ENCODE data around the gene GRK3. TPM values are rescaled to one million over a fixed set of nuclear protein-coding genes. Genes with fewer than 3 reads are reported as not detected.

The GRK3 gene
- total RNA-seq, 1 donor from 2014 or later: 3.8 TPM

- Histone ChIP-seq H3K4me3 (peak within 1 kb of the TSS; percentile 71), H3K27ac (replicated peaks) (peak within 1 kb of the TSS; percentile 91)
These were observed 177.5 kb downstream of the GRK3 start, which contains the start of gene MYO18B for GRCh38 chr22:25741692-25742626. TSS of gene MYO18B (plus strand) at chr22:25742188. CDS start at chr22:25761093, 18,905 bp downstream.

DNA sequence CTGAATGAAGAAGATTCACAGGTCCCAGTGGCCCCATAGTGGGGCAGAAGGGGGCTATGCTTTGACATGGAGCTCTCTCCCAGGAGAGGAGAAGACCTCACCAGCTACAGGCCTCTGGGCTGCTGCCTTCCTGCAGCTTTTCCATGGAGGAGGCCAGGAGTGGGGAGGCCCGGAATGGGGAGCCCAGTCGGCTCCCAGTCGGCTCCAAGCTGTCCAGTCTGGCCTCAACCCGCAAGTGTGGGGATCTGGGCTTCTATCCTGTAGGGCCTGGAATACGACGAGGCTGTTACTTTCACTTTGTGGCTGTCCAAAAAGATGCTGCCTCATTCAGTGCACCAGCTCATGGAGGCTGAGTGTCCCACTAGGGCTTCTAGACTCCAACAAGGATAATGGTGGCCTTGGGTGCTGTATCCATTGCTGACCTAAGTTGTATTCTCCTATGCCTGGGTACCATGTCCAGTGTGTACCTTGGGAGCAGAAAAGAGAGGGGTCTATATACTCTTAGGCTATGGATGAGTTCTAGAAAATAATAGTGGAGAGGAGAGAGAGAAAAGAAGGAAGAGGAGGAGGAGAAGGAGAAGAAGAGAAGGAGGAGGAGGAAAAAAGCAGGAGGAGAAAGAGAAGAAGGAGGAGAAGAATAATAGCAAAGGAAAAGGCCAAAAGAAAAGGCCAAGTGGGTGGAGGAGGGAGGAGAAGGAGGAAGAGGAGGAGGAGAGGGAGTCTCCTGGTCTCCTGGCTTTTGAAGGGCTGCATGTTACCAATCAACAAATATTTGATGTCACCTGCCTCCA is 178.6 kb downstream of the GRK3 start:
- TF ChIP-seq, protein P1, sequence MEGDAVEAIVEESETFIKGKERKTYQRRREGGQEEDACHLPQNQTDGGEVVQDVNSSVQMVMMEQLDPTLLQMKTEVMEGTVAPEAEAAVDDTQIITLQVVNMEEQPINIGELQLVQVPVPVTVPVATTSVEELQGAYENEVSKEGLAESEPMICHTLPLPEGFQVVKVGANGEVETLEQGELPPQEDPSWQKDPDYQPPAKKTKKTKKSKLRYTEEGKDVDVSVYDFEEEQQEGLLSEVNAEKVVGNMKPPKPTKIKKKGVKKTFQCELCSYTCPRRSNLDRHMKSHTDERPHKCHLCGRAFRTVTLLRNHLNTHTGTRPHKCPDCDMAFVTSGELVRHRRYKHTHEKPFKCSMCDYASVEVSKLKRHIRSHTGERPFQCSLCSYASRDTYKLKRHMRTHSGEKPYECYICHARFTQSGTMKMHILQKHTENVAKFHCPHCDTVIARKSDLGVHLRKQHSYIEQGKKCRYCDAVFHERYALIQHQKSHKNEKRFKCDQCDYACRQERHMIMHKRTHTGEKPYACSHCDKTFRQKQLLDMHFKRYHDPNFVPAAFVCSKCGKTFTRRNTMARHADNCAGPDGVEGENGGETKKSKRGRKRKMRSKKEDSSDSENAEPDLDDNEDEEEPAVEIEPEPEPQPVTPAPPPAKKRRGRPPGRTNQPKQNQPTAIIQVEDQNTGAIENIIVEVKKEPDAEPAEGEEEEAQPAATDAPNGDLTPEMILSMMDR (IDR thresholded peaks at IDR 0.05; ENCODE audit: borderline replicate concordance): no peak
- Histone ChIP-seq H3K27ac (replicated peaks) (peak overlapping the region; percentile 91), H3K27me3 (ENCODE audit: low read depth) (no peaks in the 10 kb centered on the region), H3K4me1 (peaks cover 38% of the 10 kb centered on the region), H3K4me3 (peak overlapping the region; percentile 71), H3K36me3 (no peaks in the 10 kb centered on the region), H3K9me3 (replicated peaks) (no peaks in the 10 kb centered on the region)
- no peak for DNase-seq
- intact Hi-C loops (cut with micrococcal nuclease): no loop called here

More at GRCh38 chr22:25741692-25742626, 177.5 kb downstream of the GRK3 start, which contains the start of gene MYO18B:
- peak; percentile 79 for DNase-seq
- H3K36me3 ChIP-seq: no peaks in the 10 kb centered on the region
- TF ChIP-seq, protein P1 (IDR thresholded peaks at IDR 0.05; ENCODE audit: borderline replicate concordance): no peak
- H3K27me3 ChIP-seq (ENCODE audit: low read depth): no peaks in the 10 kb centered on the region
- peaks cover 26% of the 10 kb centered on the region for H3K4me1 ChIP-seq
- intact Hi-C loops (cut with micrococcal nuclease): no loop called here
- H3K9me3 ChIP-seq (replicated peaks): no peaks in the 10 kb centered on the region

DNA sequence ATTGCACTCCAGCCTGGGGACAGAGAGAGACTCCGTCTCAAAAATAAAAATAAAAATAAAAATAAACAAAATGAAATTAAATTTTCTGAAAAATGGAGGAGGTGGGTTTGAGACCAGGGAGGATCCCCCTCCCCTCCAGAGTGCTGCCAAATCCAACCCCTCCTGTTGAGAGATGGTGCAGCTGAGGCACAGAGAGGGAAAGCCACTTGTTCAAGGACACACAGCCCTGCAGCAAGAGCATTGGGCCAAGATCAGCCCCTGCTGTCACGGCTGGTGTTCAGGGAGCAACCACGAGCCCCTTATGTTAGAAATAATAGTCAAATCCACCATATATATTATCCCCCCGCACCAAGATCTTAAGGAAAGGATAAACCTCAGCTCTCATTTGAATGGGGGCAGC is 180.2 kb downstream of the GRK3 start:
- TF ChIP-seq, protein P1 (IDR thresholded peaks at IDR 0.05; ENCODE audit: borderline replicate concordance): no peak
- no peak for DNase-seq
- Histone ChIP-seq H3K4me3 (peak overlapping the region; percentile 71), H3K27me3 (ENCODE audit: low read depth) (no peaks in the 10 kb centered on the region), H3K36me3 (no peaks in the 10 kb centered on the region), H3K9me3 (replicated peaks) (no peaks in the 10 kb centered on the region), H3K4me1 (peaks cover 54% of the 10 kb centered on the region), H3K27ac (replicated peaks) (peak overlapping the region; percentile 74)
- intact Hi-C loops (cut with micrococcal nuclease): no loop called here

GRCh38 chr22:25745341-25746011 is 181.0 kb downstream of the GRK3 start:
- DNase-seq: no peak
- Histone ChIP-seq H3K36me3 (no peaks in the 10 kb centered on the region), H3K27me3 (ENCODE audit: low read depth) (no peaks in the 10 kb centered on the region), H3K9me3 (replicated peaks) (no peaks in the 10 kb centered on the region), H3K4me1 (peaks cover 61% of the 10 kb centered on the region), H3K27ac (replicated peaks) (peak overlapping the region; percentile 74), H3K4me3 (peak overlapping the region; percentile 71)
- intact Hi-C loops (cut with micrococcal nuclease): no loop called here
- TF ChIP-seq, protein P1 (IDR thresholded peaks at IDR 0.05; ENCODE audit: borderline replicate concordance): no peak

DNA sequence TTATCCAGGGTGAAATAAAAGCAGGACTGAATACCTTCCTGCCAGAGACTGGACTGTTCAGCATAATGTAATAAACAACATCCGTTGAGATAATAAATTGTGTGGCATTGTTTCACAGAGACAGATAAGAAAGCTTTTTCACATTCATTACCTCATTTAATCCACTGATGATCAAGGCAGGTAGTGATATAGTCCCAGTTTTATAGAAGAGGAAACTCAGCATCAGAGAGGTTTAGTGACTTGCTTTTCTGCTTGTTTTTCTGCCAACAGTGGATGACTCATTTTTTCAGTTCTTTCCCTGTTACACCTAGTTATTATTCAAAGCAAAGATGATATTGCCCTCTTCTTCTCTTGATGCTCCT is 181.5 kb downstream of the GRK3 start:
- Histone ChIP-seq H3K27ac (replicated peaks) (peak overlapping the region; percentile 74), H3K27me3 (ENCODE audit: low read depth) (no peaks in the 10 kb centered on the region), H3K4me3 (peak overlapping the region; percentile 71), H3K9me3 (replicated peaks) (no peaks in the 10 kb centered on the region), H3K4me1 (peaks cover 67% of the 10 kb centered on the region), H3K36me3 (no peaks in the 10 kb centered on the region)
- no peak for DNase-seq
- intact Hi-C loops (cut with micrococcal nuclease): no loop called here
- TF ChIP-seq, protein P1 (IDR thresholded peaks at IDR 0.05; ENCODE audit: borderline replicate concordance): no peak
